Lower leg skin (tissue), 4 donors: Measurements from ENCODE around the gene PEX16. TPM values are rescaled to one million over a fixed set of nuclear protein-coding genes. Genes with fewer than 3 reads are reported as not detected.
A peak's percentile ranks its signal among the peaks of the same experiment; 100 is the strongest.

Experiments used
- DNase-seq, 2 donors: peaks; one replicate each; pipeline ENCODE4 v3.0.0-alpha.2; 2019; ENCODE audit warnings: low spot score in 2 of 2
- H3K4me3 ChIP-seq: fragments of 200-600 bp; sonication (generic); 2 replicates; pipeline ENCODE4 v1.5.1; 2017; ENCODE audit warnings: mild to moderate bottlenecking, low read depth; ENCODE audit not compliant: poor library complexity, severe bottlenecking
- POLR2A ChIP-seq, 2 donors: fragments of 450-650 bp; IDR thresholded peaks; one replicate each; pipeline ENCODE4 v1.6.1; 2016 to 2017; ENCODE audit warnings: antibody characterized with exemption in 2 of 2, mild to moderate bottlenecking in 1 of 2, moderate library complexity in 1 of 2
- WGBS, 2 donors: methylation state at CpG; one replicate each; pipeline ENCODE4 v1.1.5; 2018; 5-methylcytosine and 5-hydroxymethylcytosine counted together
- intact Hi-C: fragments of 100-400 bp; cut with DNase I; formaldehyde crosslinking; loops from one replicate; pipeline ENCODE4 v1.15.0; 2023; ENCODE audit warnings: low total_unique reads
- total RNA-seq, 4 donors: library from RNA; depleted of rRNA; stranded (reverse); fragments of >200 nt; gene quantifications; one replicate each; pipeline ENCODE4 v1.1.0, GENCODE V29; 2016
- TF ChIP-seq, protein P1 (sequence below), 3 donors: fragments of 450-650 bp; IDR thresholded peaks; one replicate each; pipeline ENCODE4 v1.5.1; 2016; ENCODE audit warnings: antibody characterized with exemption in 3 of 3, mild to moderate bottlenecking in 3 of 3, moderate library complexity in 2 of 3

PEX16 gene
- total RNA-seq, 4 donors from 2014 or later, result 36.7 to 52.8 (median 41.2) TPM

DNA sequence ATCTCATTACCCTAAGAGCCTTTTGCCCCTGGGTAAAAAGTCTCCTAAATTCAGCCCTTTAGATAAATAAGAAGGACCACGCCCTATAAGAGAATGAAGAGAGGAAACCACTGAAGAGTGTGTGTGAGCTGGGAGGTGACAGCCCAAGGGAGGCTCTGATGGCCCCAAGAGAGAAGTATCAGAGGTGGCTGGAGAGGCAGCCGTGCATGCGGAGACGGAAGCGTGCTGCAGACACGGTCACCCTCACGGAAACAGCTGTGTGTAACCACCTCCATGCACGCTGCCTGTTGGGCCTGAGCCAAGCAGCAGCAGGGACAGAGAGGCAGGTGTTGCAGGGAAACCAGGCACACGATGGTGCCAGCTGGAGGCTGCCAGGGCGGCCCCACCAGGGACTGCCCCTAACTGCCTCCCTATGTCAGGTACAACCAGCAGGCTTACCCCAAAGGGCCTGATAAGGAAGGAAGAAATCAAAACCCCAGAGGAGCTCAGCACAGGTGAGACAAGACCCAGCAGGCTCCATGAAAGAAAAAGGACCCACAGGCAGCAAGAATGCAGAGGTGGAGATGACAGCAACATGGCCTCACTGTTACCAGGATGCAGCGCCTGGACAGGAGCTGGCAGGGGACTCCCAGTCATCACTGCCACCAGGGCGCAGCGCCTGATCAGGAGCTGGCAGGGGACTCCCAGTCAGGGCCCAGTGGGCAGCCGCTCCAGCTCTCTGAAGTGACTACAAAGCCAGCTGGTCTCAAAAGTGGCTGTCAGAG is 12.5 kb upstream of the PEX16 start:
- peak in 1 of 2 donors; percentile 86 for DNase-seq
- TF ChIP-seq, protein P1, sequence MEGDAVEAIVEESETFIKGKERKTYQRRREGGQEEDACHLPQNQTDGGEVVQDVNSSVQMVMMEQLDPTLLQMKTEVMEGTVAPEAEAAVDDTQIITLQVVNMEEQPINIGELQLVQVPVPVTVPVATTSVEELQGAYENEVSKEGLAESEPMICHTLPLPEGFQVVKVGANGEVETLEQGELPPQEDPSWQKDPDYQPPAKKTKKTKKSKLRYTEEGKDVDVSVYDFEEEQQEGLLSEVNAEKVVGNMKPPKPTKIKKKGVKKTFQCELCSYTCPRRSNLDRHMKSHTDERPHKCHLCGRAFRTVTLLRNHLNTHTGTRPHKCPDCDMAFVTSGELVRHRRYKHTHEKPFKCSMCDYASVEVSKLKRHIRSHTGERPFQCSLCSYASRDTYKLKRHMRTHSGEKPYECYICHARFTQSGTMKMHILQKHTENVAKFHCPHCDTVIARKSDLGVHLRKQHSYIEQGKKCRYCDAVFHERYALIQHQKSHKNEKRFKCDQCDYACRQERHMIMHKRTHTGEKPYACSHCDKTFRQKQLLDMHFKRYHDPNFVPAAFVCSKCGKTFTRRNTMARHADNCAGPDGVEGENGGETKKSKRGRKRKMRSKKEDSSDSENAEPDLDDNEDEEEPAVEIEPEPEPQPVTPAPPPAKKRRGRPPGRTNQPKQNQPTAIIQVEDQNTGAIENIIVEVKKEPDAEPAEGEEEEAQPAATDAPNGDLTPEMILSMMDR (IDR thresholded peaks at IDR 0.05), result no peak
- no peak for TF ChIP-seq POLR2A (IDR thresholded peaks at IDR 0.05)
- WGBS, 2 donors, result 41 to 42% methylated on average over 14 of the region's 14 CpGs
- intact Hi-C loops, result no loop called here
- no peak overlapping the region for H3K4me3 ChIP-seq

DNA sequence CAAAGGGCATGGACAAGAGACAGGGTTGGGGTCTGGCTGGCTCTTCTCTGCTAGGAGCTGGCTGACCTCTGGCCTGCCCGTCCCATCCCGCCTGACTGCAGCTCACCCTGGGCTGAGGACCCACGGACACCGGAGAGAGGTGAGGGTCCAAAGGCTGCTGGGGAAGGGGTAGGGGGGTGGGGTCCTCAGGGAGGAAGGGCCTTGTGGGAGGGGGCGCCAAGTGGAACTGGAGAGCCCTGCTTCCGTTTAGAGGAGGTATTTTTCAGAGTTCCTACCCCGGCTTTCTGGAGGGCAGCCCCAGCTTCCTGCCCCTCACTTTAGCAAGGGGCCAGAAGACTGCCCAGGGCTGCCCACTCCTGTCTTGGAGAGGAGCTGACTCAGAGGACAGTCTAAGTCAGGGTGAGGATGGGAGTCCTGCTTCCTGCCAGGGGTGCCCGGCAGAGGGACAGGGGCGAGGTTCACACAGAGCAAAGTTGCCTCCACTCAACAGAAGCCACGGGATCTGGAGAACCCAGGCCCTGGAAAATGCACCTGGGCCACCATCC is 11.9 kb upstream of the PEX16 start:
- WGBS, 2 donors, result 52 to 64% methylated on average over 8 to 10 of the region's 10 CpGs
- TF ChIP-seq, protein P1 (IDR thresholded peaks at IDR 0.05), result no peak
- no peak overlapping the region for H3K4me3 ChIP-seq
- intact Hi-C loops, result no loop called here
- DNase-seq, result peak; percentile 12 to 83

DNA sequence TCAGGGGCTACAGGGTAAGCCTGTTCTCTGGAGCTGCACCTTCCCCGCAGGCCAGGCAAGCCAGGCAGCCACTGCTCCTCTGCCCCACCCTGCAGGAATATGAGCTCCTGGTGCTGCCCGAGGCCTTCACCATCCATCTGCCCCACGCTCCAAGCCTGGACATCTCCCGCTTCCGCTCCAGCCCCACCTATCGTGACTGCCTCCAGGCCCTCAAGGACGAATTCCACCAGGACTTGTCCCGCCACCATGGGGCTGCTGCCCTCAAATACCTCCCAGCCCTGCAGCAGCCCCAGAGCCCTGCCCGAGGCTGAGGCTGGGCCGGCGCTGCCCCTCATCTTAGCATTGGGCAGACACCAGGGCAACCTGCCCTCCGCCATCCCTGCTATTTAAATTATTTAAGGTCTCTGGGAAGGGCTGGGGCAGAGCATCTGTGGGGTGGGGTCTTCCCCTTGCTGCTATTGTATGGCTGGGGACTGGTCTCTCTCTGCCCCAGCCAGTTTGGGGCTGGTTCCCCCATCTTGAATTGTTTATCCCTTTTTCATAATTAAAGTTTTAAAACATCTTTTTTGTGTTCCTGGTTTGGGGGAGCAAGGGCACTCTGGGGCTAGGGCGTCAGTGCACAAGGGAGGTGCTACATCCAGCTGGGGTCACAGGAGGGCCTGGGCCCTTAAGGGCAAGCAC is 11.0 kb upstream of the PEX16 start:
- WGBS, 2 donors, result 57 to 66% methylated on average over 13 of the region's 13 CpGs
- TF ChIP-seq POLR2A (IDR thresholded peaks at IDR 0.05), result no peak
- TF ChIP-seq, protein P1 (IDR thresholded peaks at IDR 0.05), result no peak
- intact Hi-C loops, result no loop called here
- H3K4me3 ChIP-seq, result no peak overlapping the region
- peak in 1 of 2 donors; percentile 76 for DNase-seq

DNA sequence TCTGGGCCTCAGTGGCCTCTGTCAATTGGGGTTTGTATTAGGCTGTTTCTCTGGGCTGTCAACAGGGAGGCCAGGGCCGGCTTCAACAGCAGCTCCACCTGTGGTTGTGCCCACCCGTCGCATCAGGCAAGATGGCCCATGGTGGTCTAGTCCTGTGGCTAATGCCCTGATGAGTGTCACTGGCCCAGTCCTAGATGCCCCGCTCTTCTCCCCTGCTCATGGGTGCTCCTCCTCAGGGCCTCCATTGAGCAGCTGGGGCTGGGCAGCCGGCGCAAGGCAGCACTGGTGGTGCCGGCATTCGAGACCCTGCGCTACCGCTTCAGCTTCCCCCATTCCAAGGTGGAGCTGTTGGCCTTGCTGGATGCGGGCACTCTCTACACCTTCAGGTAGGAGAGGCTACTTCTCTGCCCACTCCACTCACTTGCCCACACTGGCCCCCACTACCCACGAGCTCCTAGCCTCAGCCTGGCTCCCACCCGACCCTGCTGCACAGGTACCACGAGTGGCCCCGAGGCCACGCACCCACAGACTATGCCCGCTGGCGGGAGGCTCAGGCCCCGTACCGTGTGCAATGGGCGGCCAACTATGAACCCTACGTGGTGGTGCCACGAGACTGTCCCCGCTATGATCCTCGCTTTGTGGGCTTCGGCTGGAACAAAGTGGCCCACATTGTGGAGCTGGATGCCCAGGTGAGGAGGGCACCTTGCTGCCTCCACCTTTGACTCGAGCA is 10.2 kb upstream of the PEX16 start:
- 82 to 88% methylated on average over 24 to 27 of the region's 27 CpGs for WGBS, 2 donors
- TF ChIP-seq, protein P1 (IDR thresholded peaks at IDR 0.05), result no peak
- no peak for TF ChIP-seq POLR2A (IDR thresholded peaks at IDR 0.05)
- H3K4me3 ChIP-seq, result no peak overlapping the region
- intact Hi-C loops, result no loop called here
- DNase-seq, result peak in 1 of 2 donors; percentile 81

DNA sequence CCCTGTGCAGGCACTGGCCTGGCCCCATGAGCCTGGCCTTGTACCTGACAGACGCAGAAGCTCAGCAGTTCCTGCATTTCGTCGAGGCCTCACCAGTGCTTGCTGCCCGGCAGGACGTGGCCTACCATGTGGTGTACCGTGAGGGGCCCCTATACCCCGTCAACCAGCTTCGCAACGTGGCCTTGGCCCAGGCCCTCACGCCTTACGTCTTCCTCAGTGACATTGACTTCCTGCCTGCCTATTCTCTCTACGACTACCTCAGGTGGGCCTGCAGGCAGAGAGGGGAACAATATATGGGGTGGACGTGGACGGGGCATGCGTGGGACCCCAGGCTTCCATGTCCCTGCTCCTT is 9.6 kb upstream of the PEX16 start:
- DNase-seq, result peak in 1 of 2 donors; percentile 72
- intact Hi-C loops, result no loop called here
- 69 to 79% methylated on average over 14 to 15 of the region's 15 CpGs for WGBS, 2 donors
- TF ChIP-seq, protein P1 (IDR thresholded peaks at IDR 0.05), result no peak
- no peak for TF ChIP-seq POLR2A (IDR thresholded peaks at IDR 0.05)
- H3K4me3 ChIP-seq, result no peak overlapping the region
